GM12874 (cell line): ENCODE data around the gene C15orf39.

Source experiments
- TF ChIP-seq, protein P1 (sequence below): IDR thresholded peaks from 2 replicates; pipeline ENCODE4 v1.5.1; 2011; ENCODE audit warnings: low read depth, mild to moderate bottlenecking, control low read depth, low read length, moderate library complexity; ENCODE audit not compliant: insufficient read depth

The C15orf39 gene

DNA sequence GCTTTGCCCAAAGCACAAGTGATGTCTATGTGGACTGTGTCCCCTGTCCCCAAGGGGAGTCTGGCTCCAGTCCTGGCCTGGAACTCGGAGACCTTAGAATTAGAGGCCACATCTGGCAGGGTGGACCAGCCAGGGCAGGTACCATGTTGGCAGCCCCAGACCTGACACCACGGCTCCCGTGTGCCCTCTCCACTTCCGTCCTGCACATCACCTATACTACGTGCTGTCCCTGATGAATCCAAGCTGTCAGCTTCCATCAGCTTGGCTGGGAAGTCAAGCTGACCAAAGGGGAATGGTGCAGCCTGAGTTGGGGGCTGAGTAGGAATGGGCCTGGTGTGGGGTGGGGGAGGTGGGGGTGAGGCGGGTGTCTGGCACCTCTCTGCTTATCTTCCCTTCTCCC, 15.3 kb downstream of the C15orf39 start:
- TF ChIP-seq, protein P1, sequence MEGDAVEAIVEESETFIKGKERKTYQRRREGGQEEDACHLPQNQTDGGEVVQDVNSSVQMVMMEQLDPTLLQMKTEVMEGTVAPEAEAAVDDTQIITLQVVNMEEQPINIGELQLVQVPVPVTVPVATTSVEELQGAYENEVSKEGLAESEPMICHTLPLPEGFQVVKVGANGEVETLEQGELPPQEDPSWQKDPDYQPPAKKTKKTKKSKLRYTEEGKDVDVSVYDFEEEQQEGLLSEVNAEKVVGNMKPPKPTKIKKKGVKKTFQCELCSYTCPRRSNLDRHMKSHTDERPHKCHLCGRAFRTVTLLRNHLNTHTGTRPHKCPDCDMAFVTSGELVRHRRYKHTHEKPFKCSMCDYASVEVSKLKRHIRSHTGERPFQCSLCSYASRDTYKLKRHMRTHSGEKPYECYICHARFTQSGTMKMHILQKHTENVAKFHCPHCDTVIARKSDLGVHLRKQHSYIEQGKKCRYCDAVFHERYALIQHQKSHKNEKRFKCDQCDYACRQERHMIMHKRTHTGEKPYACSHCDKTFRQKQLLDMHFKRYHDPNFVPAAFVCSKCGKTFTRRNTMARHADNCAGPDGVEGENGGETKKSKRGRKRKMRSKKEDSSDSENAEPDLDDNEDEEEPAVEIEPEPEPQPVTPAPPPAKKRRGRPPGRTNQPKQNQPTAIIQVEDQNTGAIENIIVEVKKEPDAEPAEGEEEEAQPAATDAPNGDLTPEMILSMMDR, result no peak

DNA sequence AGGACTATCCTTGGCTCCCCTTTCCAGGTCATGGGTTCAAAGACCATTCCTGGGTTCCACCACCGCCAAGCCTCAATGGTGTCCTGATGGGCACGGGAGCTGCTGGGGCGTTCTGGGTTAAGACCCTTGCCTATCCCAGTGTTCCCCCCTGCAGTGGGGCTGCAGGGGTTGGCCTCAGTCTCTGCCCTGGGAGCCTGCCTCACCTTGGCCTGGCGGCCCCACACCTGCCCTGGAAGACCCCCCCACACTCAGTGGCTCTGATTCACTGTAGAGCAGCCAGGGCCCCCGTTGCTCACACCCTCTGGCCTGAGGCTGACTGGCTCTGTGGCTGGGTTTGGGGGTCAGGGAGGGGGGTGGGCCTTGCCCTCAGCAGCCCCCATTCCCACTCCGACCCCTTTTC, 22.0 kb downstream of the C15orf39 start:
- TF ChIP-seq, protein P1, result no peak

DNA sequence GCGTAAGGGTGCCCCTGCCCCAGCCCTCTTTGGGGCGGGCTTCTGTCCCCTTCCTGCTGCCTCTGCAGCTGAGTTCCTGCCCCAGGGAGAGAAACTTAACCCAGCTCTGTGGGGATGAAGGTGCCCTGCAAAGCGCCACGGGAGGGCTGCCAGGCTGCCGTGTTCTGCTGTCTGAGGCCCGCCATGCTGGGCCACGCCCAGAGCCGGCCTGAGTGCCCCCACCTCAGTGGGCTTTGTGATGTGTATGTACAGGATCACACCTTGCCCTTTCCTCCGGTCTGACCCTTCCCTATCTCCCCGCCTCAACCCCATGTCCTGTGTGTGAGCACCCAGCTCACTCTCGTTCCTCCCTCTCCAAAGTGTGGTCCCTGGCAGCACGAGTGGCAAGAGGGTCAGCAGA, 22.6 kb downstream of the C15orf39 start:
- TF ChIP-seq, protein P1, result no peak

DNA sequence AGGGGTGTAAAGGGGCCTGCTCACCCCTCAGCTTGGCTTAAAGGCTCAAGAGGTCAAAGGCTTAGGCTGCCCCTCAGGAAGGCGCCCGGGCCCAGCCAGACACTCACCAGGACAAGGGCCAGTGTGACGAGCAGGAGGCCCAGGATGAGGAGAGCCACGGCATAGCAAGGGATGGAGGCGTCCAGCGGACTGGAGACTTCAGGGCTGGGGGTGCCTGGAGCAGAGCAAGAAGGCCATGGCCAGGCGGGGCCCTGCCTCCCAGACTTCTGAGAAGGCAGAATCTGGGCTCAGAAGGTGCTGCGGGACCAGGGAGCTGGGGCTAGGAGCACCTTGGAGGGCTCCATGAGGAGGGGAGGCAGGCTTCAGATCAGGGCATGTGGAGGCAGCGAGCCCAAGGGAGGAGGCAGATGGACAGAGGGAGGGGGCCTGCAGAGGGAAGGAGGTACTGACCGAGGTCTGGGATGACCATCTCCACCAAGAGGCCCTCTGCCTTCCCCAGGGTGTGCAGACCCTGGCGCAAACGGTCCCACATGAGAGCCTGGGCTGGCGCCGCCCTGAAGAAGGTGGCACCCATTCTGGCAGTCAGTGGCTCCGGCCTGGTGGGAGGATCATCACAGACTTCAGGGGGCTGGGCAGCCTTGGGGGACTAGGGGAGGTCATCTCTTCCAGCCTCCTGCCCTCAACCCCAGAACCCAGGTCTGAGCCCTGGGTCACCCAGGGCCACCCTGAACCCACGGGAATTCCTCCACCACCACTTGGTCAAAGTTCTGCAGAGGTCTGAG, 24.5 kb downstream of the C15orf39 start:
- TF ChIP-seq, protein P1, result no peak

DNA sequence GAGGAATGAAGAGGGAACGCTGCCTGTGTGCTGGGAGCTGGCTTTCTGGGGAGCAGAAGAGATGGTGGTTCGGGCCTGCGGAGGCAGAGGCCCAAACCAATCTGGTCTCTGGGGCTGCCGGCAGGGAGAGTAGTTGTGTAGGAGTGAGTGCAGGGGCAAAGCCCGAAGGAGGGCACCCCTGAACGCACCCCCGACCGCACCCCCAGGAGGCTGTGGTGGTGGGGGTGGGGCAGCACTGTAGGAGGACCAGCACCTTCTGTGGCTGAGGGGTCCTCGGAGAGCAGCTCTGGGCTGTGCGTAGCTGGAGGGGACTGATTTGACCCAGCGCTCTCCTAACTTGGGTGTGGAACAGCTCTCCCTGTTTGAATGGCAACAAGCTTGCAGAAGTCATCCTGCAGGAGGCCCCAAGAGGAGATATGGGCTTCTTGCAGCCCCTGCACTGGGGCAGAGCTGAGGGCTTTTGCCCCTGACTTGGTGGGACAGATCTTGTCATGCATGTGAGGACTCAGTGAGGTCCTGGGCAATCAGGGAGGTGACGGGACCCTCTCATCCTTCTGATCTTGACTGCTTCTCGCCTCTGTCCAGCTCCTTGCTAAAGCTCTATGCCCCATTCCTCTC, 26.1 kb downstream of the C15orf39 start:
- TF ChIP-seq, protein P1, result no peak

DNA sequence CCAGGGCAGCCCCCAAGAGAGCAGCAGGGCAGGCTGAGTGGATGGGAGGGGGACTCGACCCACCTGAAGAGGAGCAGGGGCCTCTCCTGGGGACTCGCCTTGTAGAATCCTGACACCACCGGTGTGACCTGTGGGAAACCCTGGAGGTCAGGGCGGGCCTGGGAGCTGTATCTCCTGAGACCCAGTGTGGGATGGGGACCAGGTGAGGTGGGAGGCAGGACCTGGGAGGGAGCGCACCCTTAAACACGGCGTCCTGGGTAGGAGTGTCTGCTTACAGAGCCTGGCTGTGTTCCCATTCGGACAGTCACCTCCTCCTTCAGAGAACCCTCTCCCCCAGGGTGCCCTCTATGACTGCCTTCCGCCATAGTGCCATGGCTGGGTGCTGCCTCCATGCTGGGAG, 27.1 kb downstream of the C15orf39 start:
- TF ChIP-seq, protein P1, result no peak

DNA sequence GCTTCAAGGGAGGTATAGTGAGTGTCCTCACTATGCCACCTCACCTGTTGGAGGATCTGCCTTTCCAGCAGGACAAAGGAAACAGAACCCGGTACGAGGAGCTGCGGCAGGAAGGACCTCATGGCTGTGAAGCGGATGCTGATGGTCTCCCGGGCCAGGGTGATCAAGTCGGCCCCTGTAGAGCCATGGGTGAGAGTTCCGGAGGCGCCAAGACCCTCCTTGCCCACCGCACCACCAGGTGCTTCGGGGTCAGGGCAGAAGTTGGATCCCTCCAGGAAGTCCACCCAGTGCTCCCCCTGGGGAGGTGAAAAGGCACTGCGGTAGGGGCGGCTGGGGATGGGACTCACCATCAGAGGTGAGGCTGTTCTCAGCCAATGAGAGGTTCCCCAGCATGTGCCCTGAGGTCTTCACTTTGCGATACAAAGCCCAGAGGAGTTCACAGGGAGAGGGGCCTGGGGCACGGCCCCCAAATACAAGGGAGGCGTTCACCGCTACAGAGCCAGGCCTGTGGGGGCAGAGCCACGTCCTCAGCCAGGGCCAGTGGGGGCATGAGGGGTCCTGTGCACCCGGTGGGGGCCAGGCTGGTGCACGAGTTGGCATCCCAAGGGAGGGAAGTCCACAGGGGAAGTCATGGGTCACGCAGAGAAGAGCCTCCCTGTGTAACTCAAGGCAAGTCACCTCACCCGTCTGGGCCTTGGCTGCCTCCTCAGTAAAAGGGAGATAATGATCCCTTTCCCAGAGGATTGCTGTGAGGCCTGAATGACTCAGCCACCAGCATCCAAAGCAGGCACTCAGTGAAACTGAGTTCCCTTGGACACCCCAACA, 27.7 kb downstream of the C15orf39 start:
- TF ChIP-seq, protein P1, result no peak
